GM12873 (cell line): ENCODE measurements around the gene SLCO1C1.

Experiments
- CTCF ChIP-seq: IDR thresholded peaks from 2 replicates; pipeline ENCODE4 v1.5.1; 2012; ENCODE audit warnings: low read depth, mild to moderate bottlenecking, moderate library complexity, low read length, control low read depth; ENCODE audit not compliant: insufficient read depth; ENCODE audit errors: missing control alignments

SLCO1C1 gene

DNA sequence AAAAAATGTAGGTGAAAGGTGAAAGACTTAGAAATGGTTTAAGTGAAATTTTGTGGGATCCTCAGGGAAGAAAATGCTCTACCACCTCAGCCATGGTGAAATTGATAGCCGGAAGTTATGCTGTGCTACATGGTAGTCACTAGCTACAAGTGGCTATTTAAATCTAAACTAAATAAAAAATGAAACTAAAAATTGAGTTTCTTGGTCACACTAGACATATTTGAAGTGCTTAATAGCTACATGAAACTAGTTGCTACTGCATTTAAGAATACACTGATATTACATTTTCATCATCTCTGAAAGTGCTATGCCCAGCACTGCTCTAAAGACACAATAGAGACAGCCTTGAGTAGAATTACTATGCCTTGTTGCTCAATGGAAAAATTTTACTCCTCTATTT, 105.0 kb downstream of the SLCO1C1 start:
- TF ChIP-seq CTCF: no peak

DNA sequence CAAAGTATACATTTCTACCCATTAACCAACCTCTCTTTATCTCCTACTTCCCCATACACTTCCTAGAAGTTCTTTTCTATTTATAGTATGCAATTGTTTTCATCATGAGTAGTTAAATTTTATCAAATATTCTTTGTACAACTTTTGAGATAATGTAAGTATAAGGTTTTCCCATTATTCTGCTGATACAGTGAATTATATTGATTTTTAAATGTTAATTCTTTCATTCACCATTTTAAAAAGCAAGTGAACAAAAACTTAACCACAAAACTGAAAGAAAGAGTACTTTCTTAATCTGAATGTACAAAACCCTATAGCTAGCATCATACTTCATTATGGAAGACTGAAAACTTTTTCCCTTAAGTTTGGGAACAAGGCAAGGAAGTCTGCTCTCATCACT, 105.9 kb downstream of the SLCO1C1 start:
- no peak for TF ChIP-seq CTCF
